ENCODE measurements around the gene SHC2. TPM values are rescaled to one million over a fixed set of nuclear protein-coding genes. Genes with fewer than 3 reads are reported as not detected.

SHC2 gene
- total RNA-seq, 1 experiment from 2014 or later = 16.6 TPM

DNA sequence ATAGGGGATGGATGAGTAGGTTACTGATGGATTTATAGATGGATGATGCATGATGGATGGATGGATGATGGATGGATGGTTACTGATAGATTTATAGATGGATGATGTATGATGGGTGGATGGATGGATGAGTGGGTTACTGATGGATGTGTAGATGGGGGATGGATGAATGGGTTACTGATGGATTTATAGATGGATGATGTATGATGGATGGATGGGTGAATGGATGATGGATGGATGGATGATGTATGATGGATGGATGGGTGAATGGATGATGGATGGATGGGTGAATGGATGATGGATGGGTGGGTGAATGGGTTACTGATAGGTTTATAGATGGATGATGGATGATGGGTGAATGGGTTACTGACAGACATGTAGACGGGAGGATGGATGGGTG lies 45.5 kb downstream of the SHC2 start:
- no peaks in the 10 kb centered on the region for H4K20me1 ChIP-seq (ENCODE audit: control insufficient read depth, insufficient read depth, insufficient read length)
- no peak for DNase-seq
- Mint-ChIP-seq H3K4me1 (peaks cover 15 to 23% of the 10 kb centered on the region in 2 experiments), H3K9me3 (no peaks in the 10 kb centered on the region), H3K4me3 (no peak overlapping the region), H3K36me3 (ENCODE audit: insufficient read depth in 1 of 3, low read depth in 3 of 3) (no peaks in the 10 kb centered on the region), H3K27ac (no peak overlapping the region), H3K27me3 (ENCODE audit: low read depth) (peaks cover 9% of the 10 kb centered on the region)
- no peak overlapping the region for H4K91ac ChIP-seq (ENCODE audit: insufficient read length, low read depth, low read length)
- H2BK5ac ChIP-seq (ENCODE audit: insufficient read length, low read length) = no peak overlapping the region
- H3K79me1 ChIP-seq (ENCODE audit: insufficient read depth, low read depth, low read length, poor library complexity, severe bottlenecking) = no peaks in the 10 kb centered on the region
- no peak overlapping the region for H2AK5ac ChIP-seq (ENCODE audit: insufficient read length, low read length)
- H3K4me1 ChIP-seq (ENCODE audit: insufficient read depth, low read length) = no peaks in the 10 kb centered on the region; the same call in 1 of the 2 replicates
- no peak overlapping the region for H3T11ph ChIP-seq (ENCODE audit: low read length)
- H3K27me3 ChIP-seq (ENCODE audit: insufficient read depth, low read length) = no peaks in the 10 kb centered on the region; the same call in 1 of the 2 replicates
- no peak overlapping the region for H2BK120ac ChIP-seq (ENCODE audit: low read depth, low read length, poor library complexity, severe bottlenecking)
- no peaks in the 10 kb centered on the region for H3K79me2 ChIP-seq (ENCODE audit: insufficient read depth, low read length)
- H4K8ac ChIP-seq (replicated peaks; ENCODE audit: insufficient read length, low read depth, low read length) = no peak overlapping the region
- H3K23ac ChIP-seq (ENCODE audit: insufficient read length, low read depth, low read length) = no peak overlapping the region
- no peak overlapping the region for H3K9ac ChIP-seq (ENCODE audit: extremely low read depth, insufficient read length, low read length)
- no peak overlapping the region for H2BK15ac ChIP-seq (ENCODE audit: low read depth, low read length)
- H3K4me2 ChIP-seq (ENCODE audit: insufficient read depth, insufficient read length, low read length) = no peak overlapping the region
- no CpG with 5 or more reads among the region's 1 CpG for WGBS (ENCODE audit: extremely low coverage, insufficient read length, low lambda C conversion rate)
- no peak overlapping the region for H3K27ac ChIP-seq (ENCODE audit: insufficient read length, low read depth, low read length)
- no peaks in the 10 kb centered on the region for H3K9me3 ChIP-seq (ENCODE audit: control insufficient read depth, low read depth, low read length)
- no peak overlapping the region for H2AFZ ChIP-seq (ENCODE audit: low read length)
- H3K14ac ChIP-seq (ENCODE audit: insufficient read depth, low read length) = no peak overlapping the region
- H3K18ac ChIP-seq (ENCODE audit: insufficient read length, low read depth, low read length) = no peak overlapping the region
- H4K5ac ChIP-seq (ENCODE audit: insufficient read length, low read depth, low read length) = no peak overlapping the region
- H2BK20ac ChIP-seq (ENCODE audit: low read depth, low read length, poor library complexity, severe bottlenecking) = no peak overlapping the region
- no peak overlapping the region for H2BK12ac ChIP-seq (ENCODE audit: insufficient read length, low read depth, low read length)
- TF ChIP-seq, protein P1, sequence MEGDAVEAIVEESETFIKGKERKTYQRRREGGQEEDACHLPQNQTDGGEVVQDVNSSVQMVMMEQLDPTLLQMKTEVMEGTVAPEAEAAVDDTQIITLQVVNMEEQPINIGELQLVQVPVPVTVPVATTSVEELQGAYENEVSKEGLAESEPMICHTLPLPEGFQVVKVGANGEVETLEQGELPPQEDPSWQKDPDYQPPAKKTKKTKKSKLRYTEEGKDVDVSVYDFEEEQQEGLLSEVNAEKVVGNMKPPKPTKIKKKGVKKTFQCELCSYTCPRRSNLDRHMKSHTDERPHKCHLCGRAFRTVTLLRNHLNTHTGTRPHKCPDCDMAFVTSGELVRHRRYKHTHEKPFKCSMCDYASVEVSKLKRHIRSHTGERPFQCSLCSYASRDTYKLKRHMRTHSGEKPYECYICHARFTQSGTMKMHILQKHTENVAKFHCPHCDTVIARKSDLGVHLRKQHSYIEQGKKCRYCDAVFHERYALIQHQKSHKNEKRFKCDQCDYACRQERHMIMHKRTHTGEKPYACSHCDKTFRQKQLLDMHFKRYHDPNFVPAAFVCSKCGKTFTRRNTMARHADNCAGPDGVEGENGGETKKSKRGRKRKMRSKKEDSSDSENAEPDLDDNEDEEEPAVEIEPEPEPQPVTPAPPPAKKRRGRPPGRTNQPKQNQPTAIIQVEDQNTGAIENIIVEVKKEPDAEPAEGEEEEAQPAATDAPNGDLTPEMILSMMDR (conservative IDR thresholded peaks at IDR 0.05) = no peak
- H3K56ac ChIP-seq (ENCODE audit: insufficient read length, low read depth, low read length) = no peak overlapping the region
- H3K4ac ChIP-seq (ENCODE audit: low read depth, low read length) = no peak overlapping the region
- no peaks in the 10 kb centered on the region for H3K23me2 ChIP-seq (ENCODE audit: insufficient read length, low read depth, low read length, poor library complexity, severe bottlenecking)
